GM12875 (cell line): ENCODE measurements around the gene RRP9.
"Not testable (repeated sequence)": the region's sequence is repeated elsewhere in the genome, so short reads cannot be mapped to it uniquely, and the experiment has no call there.

ENCODE experiments used
- H3K4me3 ChIP-seq: one replicate; pipeline ENCODE4 v1.5.1; 2011; ENCODE audit warnings: low read depth, low read length, control low read depth
- CTCF ChIP-seq: IDR thresholded peaks from 2 replicates; pipeline ENCODE4 v1.5.1; 2011; ENCODE audit warnings: low read depth, mild to moderate bottlenecking, control low read depth, inconsistent platforms, low read length, moderate library complexity, borderline replicate concordance; ENCODE audit not compliant: insufficient read depth

RRP9 gene

GRCh38 chr3:51929420-51930003 lies 12.2 kb downstream of the RRP9 start:
- TF ChIP-seq CTCF = no peak
- no peak overlapping the region for H3K4me3 ChIP-seq

GRCh38 chr3:51928981-51929380 lies 12.7 kb downstream of the RRP9 start:
- H3K4me3 ChIP-seq = not testable (repeated sequence)

- TF ChIP-seq CTCF = no peak
- no peak overlapping the region for H3K4me3 ChIP-seq
These were observed 13.3 kb downstream of the RRP9 start for GRCh38 chr3:51928438-51928837.

- H3K4me3 ChIP-seq = no peak overlapping the region
- TF ChIP-seq CTCF = no peak
These were observed 14.4 kb downstream of the RRP9 start for GRCh38 chr3:51927061-51927977.

GRCh38 chr3:51921081-51921578 lies 20.6 kb downstream of the RRP9 start:
- no peak for TF ChIP-seq CTCF
- no peak overlapping the region for H3K4me3 ChIP-seq

- TF ChIP-seq CTCF = no peak
- no peak overlapping the region for H3K4me3 ChIP-seq
These were observed 25.3 kb downstream of the RRP9 start for GRCh38 chr3:51916418-51916817.

- TF ChIP-seq CTCF = no peak
- no peak overlapping the region for H3K4me3 ChIP-seq
These were observed 33.7 kb downstream of the RRP9 start for GRCh38 chr3:51908026-51908425.
